ENCODE data around the gene TXLNB.

GRCh38 chr6:139335447-139336210 is 43.8 kb upstream of the TXLNB start:
- TF ChIP-seq ZNF274 (IDR thresholded peaks at IDR 0.05; ENCODE audit: low read depth, low read length) (no peak), YY1 (IDR thresholded peaks at IDR 0.05; ENCODE audit: insufficient read depth, insufficient read length) (no peak)

Measured in NT2/D1 (cell line).